HG03066 (cell line): ENCODE results near the gene ZXDC.

Source experiments
- ATAC-seq: cut with Tn5 transposase; IDR thresholded peaks from one replicate; pipeline ENCODE4 v1.9.1; 2021; ENCODE audit warnings: low read depth; ENCODE audit not compliant: unreplicated experiment

Gene ZXDC

GRCh38 chr3:126491221-126492013 lies 15.7 kb upstream of the ZXDC start:
- ATAC-seq, result no peak

- no peak for ATAC-seq
Measured at GRCh38 chr3:126490619-126491018, 14.9 kb upstream of the ZXDC start.

- no peak for ATAC-seq
Measured at GRCh38 chr3:126488886-126489569, 13.3 kb upstream of the ZXDC start.

- no peak for ATAC-seq
Measured at GRCh38 chr3:126488185-126488584, 12.5 kb upstream of the ZXDC start.

GRCh38 chr3:126487151-126487771 lies 11.6 kb upstream of the ZXDC start:
- ATAC-seq, result no peak

- no peak for ATAC-seq
Measured at GRCh38 chr3:126486360-126486847, 10.7 kb upstream of the ZXDC start.

GRCh38 chr3:126485956-126486355 lies 10.3 kb upstream of the ZXDC start:
- no peak for ATAC-seq

- ATAC-seq, result no peak
Measured at GRCh38 chr3:126485176-126485897, 9.6 kb upstream of the ZXDC start.

- ATAC-seq, result no peak
Measured at GRCh38 chr3:126484662-126485061, 9.0 kb upstream of the ZXDC start.

- no peak for ATAC-seq
Measured at GRCh38 chr3:126484148-126484547, 8.5 kb upstream of the ZXDC start.

GRCh38 chr3:126483321-126483761 lies 7.7 kb upstream of the ZXDC start:
- no peak for ATAC-seq

GRCh38 chr3:126482503-126483255 lies 7.0 kb upstream of the ZXDC start:
- no peak for ATAC-seq

GRCh38 chr3:126481808-126482502 lies 6.3 kb upstream of the ZXDC start:
- no peak for ATAC-seq

- ATAC-seq, result no peak
Measured at GRCh38 chr3:126480861-126481260, 5.2 kb upstream of the ZXDC start.

GRCh38 chr3:126480206-126480605 lies 4.5 kb upstream of the ZXDC start:
- no peak for ATAC-seq

GRCh38 chr3:126479642-126480041 lies 4.0 kb upstream of the ZXDC start:
- ATAC-seq, result no peak

- no peak for ATAC-seq
Measured at GRCh38 chr3:126478581-126479310, 3.1 kb upstream of the ZXDC start.

GRCh38 chr3:126477061-126477380 lies 1.3 kb upstream of the ZXDC start:
- ATAC-seq, result no peak
